CD4-positive, CD25-positive, alpha-beta regulatory T cell (primary cell): Measurements from ENCODE around the gene ASH1L. TPM values are rescaled to one million over a fixed set of nuclear protein-coding genes. Genes with fewer than 3 reads are reported as not detected.
"Not testable (repeated sequence)": the region's sequence is repeated elsewhere in the genome, so short reads cannot be mapped to it uniquely, and the experiment has no call there.

Experiments used
- ATAC-seq, 2 donors: fragments of 150-1000 bp; cut with Tn5 transposase; one replicate each; pipeline ENCODE4 v1.10.0; 2021; ENCODE audit warnings: low read depth in 2 of 2, moderate number of reproducible peaks in 2 of 2, moderate library complexity in 1 of 2
- DNase-seq, 3 donors: peaks; one replicate each; pipeline versions ENCODE4 v3.0.0 to v3.0.0-alpha.2; 2012 to 2022; ENCODE audit warnings: mixed read lengths in 1 of 3
- H3K27ac ChIP-seq: one replicate; pipeline ENCODE4 v1.7.0; 2013; ENCODE audit warnings: mild to moderate bottlenecking, low read length; ENCODE audit not compliant: insufficient read depth, poor library complexity, severe bottlenecking
- H3K27me3 ChIP-seq: one replicate; pipeline ENCODE4 v1.7.0; 2013; ENCODE audit warnings: low read length; ENCODE audit not compliant: control insufficient read depth, insufficient read depth
- H3K36me3 ChIP-seq: one replicate; pipeline ENCODE4 v1.7.0; 2013; ENCODE audit warnings: mild to moderate bottlenecking, low read length, moderate library complexity; ENCODE audit not compliant: control insufficient read depth, insufficient read depth
- H3K4me1 ChIP-seq: 2 replicates; pipeline ENCODE4 v1.7.0; 2013; ENCODE audit warnings: mild to moderate bottlenecking, low read length; ENCODE audit not compliant: insufficient read depth, control insufficient read depth, poor library complexity, severe bottlenecking
- H3K4me3 ChIP-seq: one replicate; pipeline ENCODE4 v1.7.0; 2013; ENCODE audit warnings: low read depth, mild to moderate bottlenecking, low read length, moderate library complexity
- H3K9me3 ChIP-seq, 2 experiments: 1 replicate in 1 of 2; 2 replicates in 1 of 2; pipeline ENCODE4 v1.7.0; 2013; ENCODE audit warnings: low read length in 2 of 2, mild to moderate bottlenecking in 1 of 2, moderate library complexity in 1 of 2; ENCODE audit not compliant: control insufficient read depth in 2 of 2
- H3K27ac Mint-ChIP-seq, 3 donors: one replicate each; pipeline ENCODE4 v1.8.0; 2020 to 2022; ENCODE audit warnings: mild to moderate bottlenecking in 3 of 3, mixed read lengths in 3 of 3, moderate library complexity in 2 of 3
- H3K27me3 Mint-ChIP-seq: one replicate; pipeline ENCODE4 v1.8.0; 2022; ENCODE audit warnings: mild to moderate bottlenecking, mixed read lengths
- H3K36me3 Mint-ChIP-seq: one replicate; pipeline ENCODE4 v1.8.0; 2020; ENCODE audit warnings: mixed read lengths
- H3K4me1 Mint-ChIP-seq, 4 donors: one replicate each; pipeline ENCODE4 v1.8.0; 2020 to 2022; ENCODE audit warnings: mixed read lengths in 4 of 4, mild to moderate bottlenecking in 1 of 4
- H3K4me3 Mint-ChIP-seq, 4 donors: one replicate each; pipeline ENCODE4 v1.8.0; 2020 to 2022; ENCODE audit warnings: mild to moderate bottlenecking in 4 of 4, mixed read lengths in 4 of 4, moderate library complexity in 3 of 4
- H3K9me3 Mint-ChIP-seq, 7 donors: one replicate each; pipeline ENCODE4 v1.8.0; 2020 to 2022; ENCODE audit warnings: mixed read lengths in 7 of 7, mild to moderate bottlenecking in 3 of 7, moderate library complexity in 2 of 7
- polyA plus RNA-seq, 4 donors: library from polyadenylated mRNA; unstranded; fragments of 300-500 nt; fragmentation: Illumina TruSeq; gene quantifications; one replicate each; pipeline ENCODE4 v1.2.3, GENCODE V29; 2021
- total RNA-seq: library from RNA; stranded (reverse); gene quantifications from one replicate; pipeline ENCODE4 v1.2.3, GENCODE V29; 2022

Gene ASH1L
- total and polyA plus RNA-seq, 5 donors from 2014 or later, result 14.1 to 97.8 (median 15.8) TPM

- ATAC-seq (no peak), DNase-seq (no peak)
- Mint-ChIP-seq H3K9me3 (no peaks in the 10 kb centered on the region), H3K4me3 (no peak overlapping the region), H3K36me3 (peaks cover 25% of the 10 kb centered on the region), H3K4me1 (peaks cover 11 to 22% (median 17%) of the 10 kb centered on the region in 4 donors), H3K27ac (peak overlapping the region in 1 of 3 donors; percentile 29), H3K27me3 (no peaks in the 10 kb centered on the region)
- Histone ChIP-seq H3K4me3 (no peak overlapping the region), H3K36me3 (peaks cover 25% of the 10 kb centered on the region), H3K9me3 (no peaks in the 10 kb centered on the region), H3K4me1 (no peaks in the 10 kb centered on the region), H3K27me3 (no peaks in the 10 kb centered on the region), H3K27ac (no peak overlapping the region)
These were observed 105.3 kb downstream of the ASH1L start for GRCh38 chr1:155457266-155457665.

GRCh38 chr1:155455588-155456195 lies 106.9 kb downstream of the ASH1L start:
- H3K36me3 Mint-ChIP-seq, result peaks cover 19% of the 10 kb centered on the region
- H3K4me1 Mint-ChIP-seq, result peaks cover 8 to 14% (median 12%) of the 10 kb centered on the region in 4 donors
- H3K27me3 ChIP-seq, result no peaks in the 10 kb centered on the region
- H3K27ac ChIP-seq, result no peak overlapping the region
- H3K27ac Mint-ChIP-seq, result no peak overlapping the region
- no peaks in the 10 kb centered on the region for H3K9me3 ChIP-seq
- no peak overlapping the region for H3K4me3 ChIP-seq
- H3K4me1 ChIP-seq, result no peaks in the 10 kb centered on the region
- ATAC-seq (no peak), DNase-seq (no peak)
- H3K9me3 Mint-ChIP-seq, result no peaks in the 10 kb centered on the region
- no peak overlapping the region for H3K4me3 Mint-ChIP-seq
- no peaks in the 10 kb centered on the region for H3K27me3 Mint-ChIP-seq
- H3K36me3 ChIP-seq, result peaks cover 32% of the 10 kb centered on the region

- H3K4me1 Mint-ChIP-seq, result peaks cover 8 to 14% (median 12%) of the 10 kb centered on the region in 4 donors
- H3K27ac Mint-ChIP-seq, result no peak overlapping the region
- no peaks in the 10 kb centered on the region for H3K9me3 Mint-ChIP-seq
- Histone ChIP-seq H3K9me3 (no peaks in the 10 kb centered on the region), H3K27ac (no peak overlapping the region), H3K4me3 (no peak overlapping the region), H3K27me3 (no peaks in the 10 kb centered on the region), H3K36me3 (peaks cover 35% of the 10 kb centered on the region), H3K4me1 (no peaks in the 10 kb centered on the region)
- H3K4me3 Mint-ChIP-seq, result no peak overlapping the region
- H3K27me3 Mint-ChIP-seq, result no peaks in the 10 kb centered on the region
- peaks cover 30% of the 10 kb centered on the region for H3K36me3 Mint-ChIP-seq
- DNase-seq (no peak), ATAC-seq (no peak)
These were observed 108.5 kb downstream of the ASH1L start for GRCh38 chr1:155454096-155454495.

- DNase-seq, result no peak
- no peak for ATAC-seq
- H3K4me1 ChIP-seq, result no peaks in the 10 kb centered on the region
- H3K27me3 ChIP-seq, result no peaks in the 10 kb centered on the region
- no peak overlapping the region for H3K27ac ChIP-seq
- H3K27me3 Mint-ChIP-seq, result no peaks in the 10 kb centered on the region
- H3K27ac Mint-ChIP-seq, result no peak overlapping the region
- H3K36me3 Mint-ChIP-seq, result peaks cover 27% of the 10 kb centered on the region
- H3K4me1 Mint-ChIP-seq, result peaks cover 8 to 14% (median 11%) of the 10 kb centered on the region in 4 donors
- H3K4me3 Mint-ChIP-seq, result no peak overlapping the region
- no peaks in the 10 kb centered on the region for H3K9me3 ChIP-seq
- H3K9me3 Mint-ChIP-seq, result no peaks in the 10 kb centered on the region
- H3K36me3 ChIP-seq, result peaks cover 35% of the 10 kb centered on the region
- H3K4me3 ChIP-seq, result no peak overlapping the region
These were observed 109.5 kb downstream of the ASH1L start for GRCh38 chr1:155453141-155453540.

GRCh38 chr1:155451199-155451598 lies 111.4 kb downstream of the ASH1L start:
- Mint-ChIP-seq H3K4me1 (peaks cover 4 to 7% (median 6%) of the 10 kb centered on the region in 4 donors), H3K36me3 (peaks cover 25% of the 10 kb centered on the region), H3K27ac (no peak overlapping the region), H3K4me3 (no peak overlapping the region), H3K9me3 (no peaks in the 10 kb centered on the region), H3K27me3 (no peaks in the 10 kb centered on the region)
- Histone ChIP-seq H3K27ac (no peak overlapping the region), H3K9me3 (no peaks in the 10 kb centered on the region), H3K4me3 (no peak overlapping the region), H3K4me1 (no peaks in the 10 kb centered on the region), H3K27me3 (no peaks in the 10 kb centered on the region), H3K36me3 (peaks cover 34% of the 10 kb centered on the region)
- DNase-seq (no peak), ATAC-seq (no peak)

GRCh38 chr1:155442431-155442830 lies 120.2 kb downstream of the ASH1L start:
- not testable (repeated sequence) for H3K4me3 Mint-ChIP-seq, H3K9me3 ChIP-seq, H3K4me1 ChIP-seq, DNase-seq, H3K4me3 ChIP-seq, H3K27me3 Mint-ChIP-seq, H3K27ac ChIP-seq, H3K27me3 ChIP-seq, H3K9me3 Mint-ChIP-seq, ATAC-seq
- Mint-ChIP-seq H3K4me1 (peaks cover 5 to 16% (median 9%) of the 10 kb centered on the region in 4 donors), H3K36me3 (peaks cover 17% of the 10 kb centered on the region), H3K27ac (peak overlapping the region in 2 of 3 donors; percentile 8 to 32)
- H3K36me3 ChIP-seq, result peaks cover 16% of the 10 kb centered on the region

GRCh38 chr1:155437405-155437804 lies 125.2 kb downstream of the ASH1L start:
- H3K4me3 ChIP-seq, result no peak overlapping the region
- H3K27me3 ChIP-seq, result no peaks in the 10 kb centered on the region
- H3K27ac ChIP-seq, result no peak overlapping the region
- Mint-ChIP-seq H3K4me3 (no peak overlapping the region), H3K27me3 (no peaks in the 10 kb centered on the region), H3K27ac (peak overlapping the region in 1 of 3 donors; percentile 43), H3K36me3 (peaks cover 25% of the 10 kb centered on the region), H3K9me3 (no peaks in the 10 kb centered on the region), H3K4me1 (peaks cover 4 to 13% (median 5%) of the 10 kb centered on the region in 4 donors)
- H3K4me1 ChIP-seq, result no peaks in the 10 kb centered on the region
- ATAC-seq, result no peak
- H3K36me3 ChIP-seq, result peaks cover 36% of the 10 kb centered on the region
- no peaks in the 10 kb centered on the region for H3K9me3 ChIP-seq
- no peak for DNase-seq

- H3K4me1 Mint-ChIP-seq, DNase-seq, H3K9me3 ChIP-seq, H3K4me1 ChIP-seq, H3K9me3 Mint-ChIP-seq, H3K27ac ChIP-seq, H3K4me3 Mint-ChIP-seq, H3K27me3 ChIP-seq, H3K27me3 Mint-ChIP-seq, ATAC-seq, H3K4me3 ChIP-seq: not testable (repeated sequence)
- Mint-ChIP-seq H3K36me3 (peaks cover 26% of the 10 kb centered on the region), H3K27ac (peak overlapping the region in 1 of 3 donors; percentile 38)
- peaks cover 45% of the 10 kb centered on the region for H3K36me3 ChIP-seq
These were observed 128.7 kb downstream of the ASH1L start for GRCh38 chr1:155433831-155434389.
